Sigmoid colon (tissue), 3 donors: ENCODE results near the gene FAT4.

Source experiments
- CTCF ChIP-seq, 4 experiments: fragments of 450-650 bp in 3 of 4; fragments of 200-600 bp in 1 of 4; IDR thresholded peaks; one replicate each; pipeline ENCODE4 v1.5.1; 2016 to 2019; ENCODE audit warnings: antibody characterized with exemption in 4 of 4, mild to moderate bottlenecking in 3 of 4, moderate library complexity in 2 of 4
- POLR2A ChIP-seq, 2 donors: fragments of 450-650 bp; IDR thresholded peaks; one replicate each; pipeline ENCODE4 v1.6.1; 2016; ENCODE audit warnings: antibody characterized with exemption in 2 of 2, mild to moderate bottlenecking in 2 of 2, moderate library complexity in 2 of 2

DNA sequence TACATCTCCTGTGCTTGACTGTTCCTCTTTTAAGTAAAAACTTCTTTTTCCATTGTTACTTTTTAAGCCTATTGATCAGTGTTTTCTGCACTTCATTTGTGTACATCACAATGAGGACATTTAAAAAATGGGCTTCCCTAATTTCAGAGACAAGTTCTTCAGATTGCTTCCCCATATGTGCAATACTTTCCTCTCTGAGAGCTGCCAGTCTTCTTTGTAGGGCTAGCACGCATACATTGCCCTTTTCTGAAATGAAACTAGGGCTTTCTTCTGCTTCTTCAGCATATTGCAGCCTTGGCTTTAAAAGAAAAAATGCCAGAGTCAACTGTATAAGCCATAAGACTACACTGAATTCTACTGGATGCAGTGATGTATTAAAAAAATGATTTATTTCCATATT lies 37.8 kb downstream of the FAT4 start:
- TF ChIP-seq CTCF (IDR thresholded peaks at IDR 0.05) (no peak), POLR2A (IDR thresholded peaks at IDR 0.05) (no peak)
